GM21786 (cell line): ENCODE measurements around the gene COL2A1.
"Not testable (repeated sequence)": the region's sequence is repeated elsewhere in the genome, so short reads cannot be mapped to it uniquely, and the experiment has no call there.

Source experiments
- ATAC-seq: cut with Tn5 transposase; IDR thresholded peaks from one replicate; pipeline ENCODE4 v1.9.1; 2021; ENCODE audit not compliant: unreplicated experiment

Gene COL2A1

DNA sequence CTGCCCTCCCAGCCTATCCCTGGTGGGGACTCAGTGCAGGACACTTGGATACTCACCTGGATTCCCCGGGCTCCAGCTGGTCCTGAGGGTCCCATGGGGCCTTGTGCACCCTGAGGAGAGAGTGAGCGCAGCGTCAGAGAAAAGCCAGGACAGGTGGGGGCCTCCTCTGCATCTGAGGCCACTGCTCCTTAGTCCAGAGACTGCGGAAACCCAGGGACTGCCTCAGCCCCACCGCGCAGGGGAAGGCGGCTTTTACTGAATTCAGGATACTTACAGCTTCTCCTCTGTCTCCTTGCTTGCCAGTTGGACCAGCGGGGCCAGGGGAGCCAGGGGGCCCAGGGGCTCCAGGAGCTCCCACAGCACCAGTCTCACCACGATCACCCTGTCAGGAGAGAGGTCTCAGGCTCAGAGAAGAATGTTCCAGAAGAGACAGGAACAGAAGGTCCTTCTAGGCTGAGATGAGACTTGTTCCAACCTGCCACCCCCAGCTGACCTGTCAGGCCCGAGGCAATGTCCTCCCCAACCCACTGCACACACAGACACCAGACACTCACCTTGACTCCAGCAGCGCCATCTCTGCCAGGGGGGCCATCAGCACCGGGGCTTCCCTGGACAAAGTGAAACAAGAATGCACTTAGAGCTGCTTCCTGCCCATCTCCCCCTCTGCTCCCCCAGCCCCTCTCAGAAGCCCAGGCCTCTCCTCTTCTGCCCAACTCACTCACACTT, 27.1 kb downstream of the COL2A1 start:
- ATAC-seq, result no peak

DNA sequence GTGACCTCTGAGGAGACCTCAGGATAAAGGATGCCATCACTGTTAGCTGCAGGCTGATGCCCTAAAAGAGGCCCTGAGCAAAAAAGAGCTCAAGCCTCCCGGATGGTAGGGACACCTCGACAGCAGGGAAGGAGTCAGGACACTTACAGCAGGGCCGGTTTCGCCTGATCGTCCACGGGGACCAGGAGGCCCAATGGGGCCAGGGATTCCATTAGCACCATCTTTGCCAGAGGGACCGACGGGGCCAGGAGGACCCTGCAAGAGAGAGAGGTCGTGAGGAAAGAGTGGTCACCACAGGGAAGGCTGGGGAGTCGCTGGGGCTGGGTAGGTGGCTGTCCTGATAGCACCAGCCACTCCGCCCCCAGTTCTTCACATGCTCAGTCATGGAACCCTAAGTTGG, 28.5 kb downstream of the COL2A1 start:
- ATAC-seq, result no peak

- ATAC-seq, result no peak
Measured at GRCh38 chr12:47975036-47975620, 29.1 kb downstream of the COL2A1 start.

- no peak for ATAC-seq
Measured at GRCh38 chr12:47973870-47974269, 30.4 kb downstream of the COL2A1 start.

DNA sequence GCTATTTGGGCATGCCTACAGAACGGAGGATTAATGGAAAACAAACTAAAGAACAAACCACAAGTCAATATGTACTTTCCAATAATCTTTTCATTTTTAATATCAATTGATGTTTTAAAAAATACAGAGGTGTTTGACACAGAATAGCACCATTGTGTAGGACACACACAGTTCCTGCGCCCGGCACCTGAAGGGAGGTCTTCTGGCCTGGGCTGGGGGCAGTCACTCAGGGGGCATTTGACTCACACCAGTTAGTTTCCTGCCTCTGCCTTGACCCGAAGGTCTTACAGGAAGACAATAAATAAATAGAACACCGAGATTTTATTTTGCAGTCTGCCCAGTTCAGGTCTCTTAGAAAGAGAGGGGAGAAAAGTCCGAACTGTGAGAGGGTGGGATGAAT, 31.4 kb downstream of the COL2A1 start:
- ATAC-seq, result no peak

- no peak for ATAC-seq
Measured at GRCh38 chr12:47970843-47971242, 33.4 kb downstream of the COL2A1 start.

GRCh38 chr12:47969845-47970244, 34.4 kb downstream of the COL2A1 start:
- no peak for ATAC-seq

- no peak for ATAC-seq
Measured at GRCh38 chr12:47967461-47968321, 36.6 kb downstream of the COL2A1 start.

DNA sequence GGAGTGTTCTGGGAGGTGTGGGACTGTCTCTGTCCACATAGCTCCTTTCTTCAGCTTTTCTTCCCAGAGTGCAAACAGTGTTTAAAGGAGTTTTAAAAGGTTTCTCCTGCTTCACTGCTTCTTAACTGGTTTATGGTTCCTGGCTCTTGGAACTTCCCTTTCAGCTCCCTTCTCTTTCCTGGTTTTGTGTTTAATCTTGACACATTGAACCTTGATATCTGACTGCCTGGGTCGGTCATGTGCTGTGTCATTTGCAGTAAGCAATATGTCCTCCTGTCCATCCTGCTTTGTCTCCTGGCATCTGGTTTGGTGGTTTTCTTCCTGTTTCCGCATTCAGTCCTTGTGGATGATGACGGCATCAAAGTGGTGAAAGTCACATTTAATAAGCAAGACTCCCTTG, 38.7 kb downstream of the COL2A1 start:
- ATAC-seq, result no peak

DNA sequence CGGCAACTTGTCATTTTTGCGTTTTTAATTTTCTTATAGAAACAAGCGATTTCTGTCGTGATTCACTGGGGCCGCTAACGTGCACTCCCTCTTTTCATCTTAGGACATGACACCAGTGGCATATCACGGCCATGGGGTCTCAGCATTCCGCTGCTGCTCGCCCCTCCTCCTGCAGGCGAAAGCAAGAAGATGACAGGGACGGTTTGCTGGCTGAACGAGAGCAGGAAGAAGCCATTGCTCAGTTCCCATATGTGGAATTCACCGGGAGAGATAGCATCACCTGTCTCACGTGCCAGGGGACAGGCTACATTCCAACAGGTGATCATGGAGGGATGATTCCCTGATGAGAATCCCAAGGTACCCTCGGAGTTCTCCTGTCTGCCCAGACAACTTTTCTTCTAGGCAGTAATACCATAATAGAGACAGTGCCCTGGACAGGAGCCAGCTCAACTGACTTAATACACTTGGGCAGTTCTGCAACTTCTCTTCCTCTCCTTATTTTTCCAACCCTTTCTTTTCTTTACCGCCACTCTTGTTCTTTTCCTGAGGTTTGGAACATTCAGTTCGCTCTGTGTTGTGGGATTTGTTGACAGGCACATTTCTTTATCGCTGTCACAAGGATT, 40.1 kb downstream of the COL2A1 start:
- ATAC-seq, result no peak

GRCh38 chr12:47963340-47964040, 40.8 kb downstream of the COL2A1 start, which contains the start of gene TMEM106C:
TMEM106C (plus strand) TSS chr12:47963596; CDS start chr12:47964237, 641 bp downstream.
- ATAC-seq, result peak; percentile 91

- no peak for ATAC-seq
Measured at GRCh38 chr12:47962198-47962597, 42.1 kb downstream of the COL2A1 start.

- not testable (repeated sequence) for ATAC-seq
Measured at GRCh38 chr12:47957671-47958070, 46.6 kb downstream of the COL2A1 start.

- no peak for ATAC-seq
Measured at GRCh38 chr12:47955059-47955458, 49.2 kb downstream of the COL2A1 start.

DNA sequence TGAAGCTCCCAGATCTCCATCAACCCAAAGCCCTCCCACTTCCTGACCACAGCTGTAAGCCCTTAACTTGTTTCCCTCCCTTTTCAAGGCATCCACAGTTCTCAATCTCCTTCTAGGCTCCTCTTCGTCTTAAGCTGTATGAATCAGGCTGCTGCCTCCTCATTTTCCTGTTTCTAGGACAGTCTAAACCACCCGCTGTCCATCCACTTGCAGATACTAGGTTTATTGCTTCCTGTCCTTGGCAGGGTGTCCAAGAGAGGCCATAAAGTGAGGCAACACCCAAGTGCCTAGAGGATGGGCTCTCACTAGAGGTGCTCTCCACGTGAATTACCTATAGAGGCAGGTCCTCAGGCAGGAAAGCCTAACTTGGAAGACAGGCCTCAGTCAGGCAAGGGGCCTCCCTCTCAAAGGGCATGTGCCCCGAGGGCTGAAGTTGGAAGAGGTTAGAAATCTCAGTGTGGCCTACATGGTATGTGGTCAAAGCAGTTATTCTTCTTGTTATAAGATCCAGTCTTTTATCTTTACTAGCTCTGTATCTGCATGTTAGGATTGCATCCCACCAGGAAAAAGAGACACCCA, 49.7 kb downstream of the COL2A1 start:
- ATAC-seq, result no peak

GRCh38 chr12:47954058-47954457, 50.2 kb downstream of the COL2A1 start:
- ATAC-seq, result no peak

- ATAC-seq, result no peak
Measured at GRCh38 chr12:47950856-47951468, 53.3 kb downstream of the COL2A1 start.

DNA sequence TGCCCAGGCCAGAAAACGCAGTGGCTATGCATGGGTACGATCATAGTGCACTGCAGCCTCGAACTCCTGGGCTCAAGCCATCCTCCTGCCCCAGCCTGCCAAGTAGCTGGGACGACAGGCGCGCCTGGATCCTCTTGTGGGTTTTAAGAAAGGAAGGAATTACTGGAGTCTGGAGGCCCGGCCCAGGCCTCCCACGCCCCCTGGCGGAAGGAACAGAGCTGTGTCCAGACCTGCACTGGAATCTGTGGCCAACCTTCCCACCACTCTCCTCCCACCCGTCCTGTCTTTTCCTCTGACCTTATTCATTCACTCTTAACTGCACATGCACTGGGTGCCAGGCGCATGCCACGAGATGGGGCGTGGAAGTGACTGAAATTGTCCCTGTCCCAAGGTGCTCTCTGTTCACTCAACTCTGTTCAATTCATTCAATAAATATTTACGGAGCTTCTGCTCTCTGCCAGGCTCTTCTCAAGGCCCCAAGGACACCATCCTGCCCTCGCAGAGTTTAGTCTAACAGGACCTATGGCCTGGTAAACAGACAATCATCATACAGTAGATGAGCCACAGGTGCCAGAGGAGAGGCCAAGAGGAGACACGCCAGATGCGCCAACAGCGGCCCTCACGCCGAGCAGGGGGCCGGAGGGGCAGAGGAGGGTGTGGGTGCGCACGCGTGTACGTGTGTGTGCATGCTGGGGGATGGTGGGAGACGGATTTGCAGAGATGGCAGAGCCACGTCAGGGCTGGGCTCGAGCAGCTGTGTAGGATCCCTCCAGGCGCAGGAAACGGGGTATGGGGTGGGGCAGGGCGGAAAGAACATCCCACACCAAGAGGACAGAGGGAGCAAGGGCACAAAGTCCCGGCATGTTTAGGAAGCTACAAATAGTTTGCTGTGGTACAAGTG, 54.6 kb downstream of the COL2A1 start:
- ATAC-seq, result no peak

GRCh38 chr12:47947341-47947740, 56.9 kb downstream of the COL2A1 start:
- no peak for ATAC-seq
